ENCODE data around the gene CROCC. TPM values are rescaled to one million over a fixed set of nuclear protein-coding genes. Genes with fewer than 3 reads are reported as not detected.

CROCC gene
- total RNA-seq, 1 donor, result 13.8 TPM

DNA sequence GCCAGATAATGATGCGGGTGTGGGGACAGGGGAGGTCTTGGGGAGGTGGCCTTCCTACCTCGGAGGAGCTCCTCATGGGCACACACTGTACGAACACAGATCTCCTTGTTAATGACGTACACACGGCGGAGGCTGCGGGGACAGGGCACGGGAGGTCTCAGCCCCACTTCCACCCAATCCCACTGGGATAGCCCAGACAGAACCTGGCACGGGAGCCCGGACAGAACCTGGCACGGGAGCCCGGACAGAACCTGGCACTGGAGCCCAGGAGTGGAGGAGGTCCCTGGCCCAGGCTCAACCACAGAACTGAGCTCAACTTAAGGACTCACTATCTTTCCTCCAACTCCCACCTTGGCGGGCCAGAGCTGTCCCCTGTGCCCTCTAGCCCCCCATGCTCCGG lies 53.5 kb downstream of the CROCC start:
- DNase-seq (ENCODE audit: low read depth), result no peak
- no peak overlapping the region for H3K4me3 ChIP-seq (ENCODE audit: low read depth, low read length)
- TF ChIP-seq, protein P1, sequence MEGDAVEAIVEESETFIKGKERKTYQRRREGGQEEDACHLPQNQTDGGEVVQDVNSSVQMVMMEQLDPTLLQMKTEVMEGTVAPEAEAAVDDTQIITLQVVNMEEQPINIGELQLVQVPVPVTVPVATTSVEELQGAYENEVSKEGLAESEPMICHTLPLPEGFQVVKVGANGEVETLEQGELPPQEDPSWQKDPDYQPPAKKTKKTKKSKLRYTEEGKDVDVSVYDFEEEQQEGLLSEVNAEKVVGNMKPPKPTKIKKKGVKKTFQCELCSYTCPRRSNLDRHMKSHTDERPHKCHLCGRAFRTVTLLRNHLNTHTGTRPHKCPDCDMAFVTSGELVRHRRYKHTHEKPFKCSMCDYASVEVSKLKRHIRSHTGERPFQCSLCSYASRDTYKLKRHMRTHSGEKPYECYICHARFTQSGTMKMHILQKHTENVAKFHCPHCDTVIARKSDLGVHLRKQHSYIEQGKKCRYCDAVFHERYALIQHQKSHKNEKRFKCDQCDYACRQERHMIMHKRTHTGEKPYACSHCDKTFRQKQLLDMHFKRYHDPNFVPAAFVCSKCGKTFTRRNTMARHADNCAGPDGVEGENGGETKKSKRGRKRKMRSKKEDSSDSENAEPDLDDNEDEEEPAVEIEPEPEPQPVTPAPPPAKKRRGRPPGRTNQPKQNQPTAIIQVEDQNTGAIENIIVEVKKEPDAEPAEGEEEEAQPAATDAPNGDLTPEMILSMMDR (IDR thresholded peaks at IDR 0.05; ENCODE audit: insufficient read depth, low read depth, low read length), result no peak

DNA sequence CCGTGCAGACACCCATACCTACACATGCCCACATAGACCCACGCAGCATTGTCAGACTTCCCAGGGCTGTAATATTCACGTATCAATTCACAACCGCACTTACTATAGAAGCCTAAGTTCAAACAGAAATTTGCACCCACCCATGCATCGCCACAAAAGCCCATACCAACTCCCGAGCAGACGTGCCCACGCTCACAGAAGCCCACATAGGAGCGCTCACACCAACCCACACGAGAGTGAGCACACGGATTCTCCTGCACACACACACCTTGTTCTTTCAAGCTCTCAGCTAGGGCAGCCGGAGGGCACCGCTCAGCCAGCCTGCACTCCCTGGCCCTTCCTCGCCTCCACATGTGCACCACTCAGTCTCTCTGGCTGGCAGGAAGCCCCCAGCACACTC lies 54.1 kb downstream of the CROCC start:
- TF ChIP-seq, protein P1 (IDR thresholded peaks at IDR 0.05; ENCODE audit: insufficient read depth, low read depth, low read length), result no peak
- no peak overlapping the region for H3K4me3 ChIP-seq (ENCODE audit: low read depth, low read length)
- no peak for DNase-seq (ENCODE audit: low read depth)

DNA sequence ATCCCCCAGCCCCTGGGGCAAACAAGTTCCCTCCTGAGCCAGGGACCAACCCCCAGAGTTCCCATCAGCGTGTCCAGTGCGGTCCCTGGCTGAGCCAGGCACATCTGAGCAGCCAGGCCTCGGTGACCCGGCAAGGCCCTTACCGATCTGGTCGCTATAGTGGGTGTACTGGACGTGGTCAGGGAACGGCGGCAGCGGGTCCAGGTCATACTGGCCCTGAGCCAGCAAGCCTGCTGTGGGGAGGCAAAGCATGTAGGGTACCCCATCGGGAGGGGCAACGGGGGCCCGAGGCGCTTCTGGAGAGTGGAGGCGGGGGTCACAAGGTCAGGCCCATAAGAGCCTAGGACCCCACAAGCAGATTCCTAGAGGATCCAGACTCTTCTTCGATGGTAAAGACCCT lies 55.2 kb downstream of the CROCC start:
- H3K4me3 ChIP-seq (ENCODE audit: low read depth, low read length), result no peak overlapping the region
- TF ChIP-seq, protein P1 (IDR thresholded peaks at IDR 0.05; ENCODE audit: insufficient read depth, low read depth, low read length), result no peak
- DNase-seq (ENCODE audit: low read depth), result no peak

DNA sequence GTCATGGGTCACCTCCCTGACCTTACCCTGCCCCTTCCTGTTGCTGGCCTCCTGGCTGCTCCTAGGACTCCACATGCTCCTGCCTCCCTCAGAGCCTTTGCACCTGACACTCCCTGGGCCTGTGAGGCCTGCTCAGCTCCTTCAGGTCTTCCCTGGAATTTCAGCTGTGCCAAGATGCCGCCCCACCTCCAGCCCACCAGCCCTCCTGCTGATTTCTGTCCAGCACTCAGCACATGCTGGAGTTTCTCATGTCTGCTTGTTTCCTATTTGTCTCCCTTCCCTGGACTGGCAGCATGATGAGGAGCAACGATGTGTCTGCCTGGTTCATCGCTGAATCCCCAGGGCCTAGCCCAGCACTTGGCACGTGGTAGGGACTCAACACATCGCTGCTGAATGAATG lies 55.6 kb downstream of the CROCC start:
- TF ChIP-seq, protein P1 (IDR thresholded peaks at IDR 0.05; ENCODE audit: insufficient read depth, low read depth, low read length), result no peak
- no peak for DNase-seq (ENCODE audit: low read depth)

DNA sequence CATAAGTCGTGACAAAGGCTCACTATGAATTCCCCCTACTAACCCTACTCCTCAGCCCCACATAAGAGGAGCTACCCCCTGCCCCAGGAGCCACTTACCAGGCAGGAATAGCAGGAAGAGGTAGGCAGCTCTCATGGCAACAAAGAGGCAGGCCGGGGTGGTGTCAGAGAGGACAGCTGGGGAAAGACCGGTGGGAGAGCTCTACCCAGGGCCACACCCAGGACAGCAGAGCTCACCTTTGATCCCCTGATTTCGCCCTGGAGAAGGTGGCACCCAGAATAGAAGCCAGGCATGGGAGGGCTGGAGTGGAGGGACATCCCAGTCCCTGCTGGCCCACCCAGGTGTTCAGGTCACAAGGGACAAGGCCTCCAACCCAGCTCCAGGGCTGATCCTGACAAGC lies 56.4 kb downstream of the CROCC start:
- H3K4me3 ChIP-seq (ENCODE audit: low read depth, low read length), result no peak overlapping the region
- DNase-seq (ENCODE audit: low read depth), result no peak
- TF ChIP-seq, protein P1 (IDR thresholded peaks at IDR 0.05; ENCODE audit: insufficient read depth, low read depth, low read length), result no peak

More for the DNA sequence above, 55.6 kb downstream of the CROCC start:
- H3K4me3 ChIP-seq (ENCODE audit: low read depth, low read length), result no peak overlapping the region

DNA sequence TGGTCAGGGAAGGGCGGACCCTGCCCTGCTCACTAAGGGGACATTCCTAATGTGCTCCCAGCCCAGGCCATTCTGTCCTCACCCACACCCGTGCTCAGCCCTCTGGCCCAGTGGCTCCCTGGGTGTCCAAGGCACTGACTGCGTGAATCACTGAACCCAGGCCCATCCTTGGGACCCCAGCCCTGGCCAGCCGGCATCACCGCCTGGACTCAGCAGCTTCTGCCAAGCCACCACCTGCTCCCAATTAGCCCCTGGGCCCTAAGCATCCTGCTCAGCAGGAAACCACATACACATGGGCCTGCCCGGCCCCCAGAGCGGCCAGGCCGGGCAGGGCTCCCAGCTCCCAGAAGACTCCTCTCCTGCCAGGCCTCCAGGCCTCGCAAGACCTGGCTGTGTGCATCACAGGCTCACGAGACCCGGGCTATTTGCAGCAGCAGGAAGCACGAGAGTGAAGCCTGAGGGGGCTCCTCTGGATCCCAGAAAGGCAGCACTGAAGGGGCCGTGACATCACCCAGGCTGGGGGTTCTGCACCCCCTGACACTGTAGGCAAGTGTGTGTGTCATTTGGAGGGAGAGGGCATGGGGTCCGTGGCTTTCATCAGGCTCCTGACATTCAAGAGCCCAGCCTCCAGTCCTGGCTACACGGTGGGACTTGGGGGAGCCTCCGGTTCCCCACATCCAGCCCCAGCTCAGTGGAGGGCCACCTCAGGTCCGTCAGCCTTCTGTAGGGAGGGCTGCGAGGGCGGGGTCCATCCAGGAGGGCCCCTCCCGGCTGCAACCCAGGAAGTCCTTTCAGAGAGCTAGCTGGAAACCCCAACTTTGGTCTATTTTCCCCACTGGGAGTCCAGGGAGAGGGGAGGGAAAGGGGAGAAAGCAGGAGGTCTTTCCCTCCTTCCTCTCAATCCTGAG lies 57.1 kb downstream of the CROCC start:
- TF ChIP-seq, protein P1 (IDR thresholded peaks at IDR 0.05; ENCODE audit: insufficient read depth, low read depth, low read length), result no peak
- peak; percentile 87 for DNase-seq (ENCODE audit: low read depth)
- H3K4me3 ChIP-seq (ENCODE audit: low read depth, low read length), result peak overlapping the region; percentile 71

All from fibroblast of villous mesenchyme (primary cell).